Effector memory CD8-positive, alpha-beta T cell (primary cell): ENCODE data around the gene MAGEB2.
"Not testable (repeated sequence)": the region's sequence is repeated elsewhere in the genome, so short reads cannot be mapped to it uniquely, and the experiment has no call there.

Experiments used
- ATAC-seq: fragments of 150-1000 bp; cut with Tn5 transposase; replicated peaks from 2 replicates; pipeline ENCODE4 v1.10.0; 2021; ENCODE audit warnings: mild to moderate bottlenecking, moderate library complexity
- DNase-seq, 3 experiments: peaks; one replicate each; pipeline ENCODE4 v3.0.0; 2021
- H3K27ac Mint-ChIP-seq, 2 donors: one replicate each; pipeline ENCODE4 v1.8.0; 2022; ENCODE audit warnings: mild to moderate bottlenecking in 2 of 2, mixed read lengths in 2 of 2, moderate library complexity in 2 of 2
- H3K27me3 Mint-ChIP-seq, 2 donors: one replicate each; pipeline ENCODE4 v1.8.0; 2022; ENCODE audit warnings: mixed read lengths in 2 of 2
- H3K36me3 Mint-ChIP-seq: one replicate; pipeline ENCODE4 v1.8.0; 2022; ENCODE audit warnings: mild to moderate bottlenecking, moderate library complexity, mixed read lengths; ENCODE audit not compliant: insufficient read depth
- H3K4me1 Mint-ChIP-seq, 2 donors: one replicate each; pipeline ENCODE4 v1.8.0; 2022; ENCODE audit warnings: low read depth in 2 of 2, mixed read lengths in 2 of 2
- H3K4me3 Mint-ChIP-seq, 2 donors: one replicate each; pipeline ENCODE4 v1.8.0; 2022; ENCODE audit warnings: mild to moderate bottlenecking in 2 of 2, mixed read lengths in 2 of 2, moderate library complexity in 2 of 2
- H3K9me3 Mint-ChIP-seq, 2 donors: one replicate each; pipeline ENCODE4 v1.8.0; 2022; ENCODE audit warnings: mixed read lengths in 2 of 2
- total RNA-seq, 9 experiments: gene quantifications; one replicate each; lab custom pipeline; 2026; lab: John Stamatoyannopoulos, UW

Gene MAGEB2
- total RNA-seq = 0 to 0.07 (median 0) reads per million in 9 experiments

GRCh38 chrX:30215357-30215843 is at the start of gene MAGEB2:
Gene MAGEB2 (plus strand): TSS chrX:30215563. CDS start chrX:30218581, 3,018 bp downstream.
- Mint-ChIP-seq H3K36me3 (peaks cover 3% of the 10 kb centered on the region), H3K9me3 (peaks cover 0 to 3% of the 10 kb centered on the region in 2 donors), H3K27ac (no peak within 1 kb of the TSS), H3K4me1 (peaks cover 0 to 1% of the 10 kb centered on the region in 2 donors), H3K27me3 (no peaks in the 10 kb centered on the region), H3K4me3 (no peak within 1 kb of the TSS)
- ATAC-seq = no peak
- no peak for DNase-seq

GRCh38 chrX:30170900-30171299 is 44.5 kb upstream of the MAGEB2 start:
- H3K4me1 Mint-ChIP-seq = no peaks in the 10 kb centered on the region
- no peak overlapping the region for H3K27ac Mint-ChIP-seq
- no peaks in the 10 kb centered on the region for H3K36me3 Mint-ChIP-seq
- H3K9me3 Mint-ChIP-seq = peaks cover 0 to 6% of the 10 kb centered on the region in 2 donors
- DNase-seq (no peak), ATAC-seq (no peak)
- no peak overlapping the region for H3K4me3 Mint-ChIP-seq
- H3K27me3 Mint-ChIP-seq = no peaks in the 10 kb centered on the region

GRCh38 chrX:30181353-30181752 is 34.0 kb upstream of the MAGEB2 start:
- ATAC-seq = no peak
- H3K4me1 Mint-ChIP-seq = no peaks in the 10 kb centered on the region
- H3K4me3 Mint-ChIP-seq = no peak overlapping the region
- DNase-seq = no peak
- no peak overlapping the region for H3K27ac Mint-ChIP-seq
- no peaks in the 10 kb centered on the region for H3K36me3 Mint-ChIP-seq
- no peaks in the 10 kb centered on the region for H3K27me3 Mint-ChIP-seq
- peaks cover 0 to 6% of the 10 kb centered on the region in 2 donors for H3K9me3 Mint-ChIP-seq

- Mint-ChIP-seq H3K9me3 (peaks cover 0 to 6% of the 10 kb centered on the region in 2 donors), H3K27ac (no peak overlapping the region), H3K27me3 (no peaks in the 10 kb centered on the region), H3K4me1 (no peaks in the 10 kb centered on the region), H3K4me3 (no peak overlapping the region), H3K36me3 (no peaks in the 10 kb centered on the region)
- DNase-seq (no peak), ATAC-seq (no peak)
Observed at GRCh38 chrX:30183554-30183953, 31.8 kb upstream of the MAGEB2 start.

- H3K4me3 Mint-ChIP-seq = no peak overlapping the region
- H3K9me3 Mint-ChIP-seq = peaks cover 0 to 5% of the 10 kb centered on the region in 2 donors
- ATAC-seq (no peak), DNase-seq (no peak)
- H3K4me1 Mint-ChIP-seq = no peaks in the 10 kb centered on the region
- H3K27ac Mint-ChIP-seq = no peak overlapping the region
- no peaks in the 10 kb centered on the region for H3K27me3 Mint-ChIP-seq
- no peaks in the 10 kb centered on the region for H3K36me3 Mint-ChIP-seq
Observed at GRCh38 chrX:30190426-30190825, 24.9 kb upstream of the MAGEB2 start.

- H3K9me3 Mint-ChIP-seq, H3K27ac Mint-ChIP-seq, H3K4me3 Mint-ChIP-seq, H3K36me3 Mint-ChIP-seq, H3K27me3 Mint-ChIP-seq, ATAC-seq, DNase-seq, H3K4me1 Mint-ChIP-seq: not testable (repeated sequence)
Observed at GRCh38 chrX:30193910-30194309, 21.5 kb upstream of the MAGEB2 start.

- Mint-ChIP-seq H3K36me3 (no peaks in the 10 kb centered on the region), H3K9me3 (peaks cover 0 to 5% of the 10 kb centered on the region in 2 donors), H3K4me1 (no peaks in the 10 kb centered on the region), H3K27ac (no peak overlapping the region), H3K27me3 (no peaks in the 10 kb centered on the region), H3K4me3 (no peak overlapping the region)
- DNase-seq (no peak), ATAC-seq (no peak)
Observed at GRCh38 chrX:30196322-30196721, 19.0 kb upstream of the MAGEB2 start.

GRCh38 chrX:30212172-30212571 is 3.2 kb upstream of the MAGEB2 start:
- Mint-ChIP-seq H3K36me3 (no peaks in the 10 kb centered on the region), H3K27ac (no peak overlapping the region), H3K9me3 (peaks cover 0 to 8% of the 10 kb centered on the region in 2 donors), H3K27me3 (no peaks in the 10 kb centered on the region), H3K4me1 (no peaks in the 10 kb centered on the region), H3K4me3 (no peak overlapping the region)
- no peak for DNase-seq
- ATAC-seq = no peak

GRCh38 chrX:30217465-30217864 is 2.1 kb downstream of the MAGEB2 start:
- no peak overlapping the region for H3K27ac Mint-ChIP-seq
- H3K36me3 Mint-ChIP-seq = peaks cover 3% of the 10 kb centered on the region
- no peak for DNase-seq
- H3K27me3 Mint-ChIP-seq = no peaks in the 10 kb centered on the region
- peaks cover 0 to 1% of the 10 kb centered on the region in 2 donors for H3K4me1 Mint-ChIP-seq
- no peaks in the 10 kb centered on the region for H3K9me3 Mint-ChIP-seq
- ATAC-seq = no peak
- no peak overlapping the region for H3K4me3 Mint-ChIP-seq

GRCh38 chrX:30219372-30219771 is 4.0 kb downstream of the MAGEB2 start:
- no peaks in the 10 kb centered on the region for H3K9me3 Mint-ChIP-seq
- H3K4me1 Mint-ChIP-seq = peaks cover 0 to 1% of the 10 kb centered on the region in 2 donors
- ATAC-seq = no peak
- no peak overlapping the region for H3K4me3 Mint-ChIP-seq
- H3K27me3 Mint-ChIP-seq = no peaks in the 10 kb centered on the region
- H3K27ac Mint-ChIP-seq = no peak overlapping the region
- no peak for DNase-seq
- H3K36me3 Mint-ChIP-seq = peaks cover 3% of the 10 kb centered on the region

- no peak overlapping the region for H3K27ac Mint-ChIP-seq
- DNase-seq (no peak), ATAC-seq (no peak)
- H3K4me3 Mint-ChIP-seq = no peak overlapping the region
- H3K9me3 Mint-ChIP-seq = no peaks in the 10 kb centered on the region
- H3K4me1 Mint-ChIP-seq = peaks cover 0 to 1% of the 10 kb centered on the region in 2 donors
- H3K36me3 Mint-ChIP-seq = peaks cover 3% of the 10 kb centered on the region
- no peaks in the 10 kb centered on the region for H3K27me3 Mint-ChIP-seq
Observed at GRCh38 chrX:30220661-30221060, 5.3 kb downstream of the MAGEB2 start.

GRCh38 chrX:30224536-30224935 is 9.2 kb downstream of the MAGEB2 start:
- no peaks in the 10 kb centered on the region for H3K9me3 Mint-ChIP-seq
- H3K27me3 Mint-ChIP-seq = no peaks in the 10 kb centered on the region
- no peaks in the 10 kb centered on the region for H3K36me3 Mint-ChIP-seq
- H3K4me1 Mint-ChIP-seq = no peaks in the 10 kb centered on the region
- DNase-seq = no peak
- H3K4me3 Mint-ChIP-seq = no peak overlapping the region
- H3K27ac Mint-ChIP-seq = no peak overlapping the region
- ATAC-seq = no peak

GRCh38 chrX:30228526-30228925 is 13.2 kb downstream of the MAGEB2 start:
- Mint-ChIP-seq H3K27me3 (no peaks in the 10 kb centered on the region), H3K9me3 (no peaks in the 10 kb centered on the region), H3K27ac (no peak overlapping the region), H3K36me3 (no peaks in the 10 kb centered on the region), H3K4me1 (no peaks in the 10 kb centered on the region), H3K4me3 (no peak overlapping the region)
- ATAC-seq (no peak), DNase-seq (no peak)

GRCh38 chrX:30230395-30230794 is 15.0 kb downstream of the MAGEB2 start, which contains the start of gene MAGEB3:
Gene MAGEB3 (plus strand): TSS chrX:30230657. CDS start chrX:30235925, 5,268 bp downstream.
- Mint-ChIP-seq H3K4me1 (no peaks in the 10 kb centered on the region), H3K27ac (no peak within 1 kb of the TSS), H3K9me3 (no peaks in the 10 kb centered on the region), H3K4me3 (no peak within 1 kb of the TSS), H3K36me3 (no peaks in the 10 kb centered on the region), H3K27me3 (no peaks in the 10 kb centered on the region)
- ATAC-seq (no peak), DNase-seq (no peak)
